HepG2 (cell line): ENCODE data around the gene SV2A. TPM values are rescaled to one million over a fixed set of nuclear protein-coding genes. Genes with fewer than 3 reads are reported as not detected.

Source experiments
- ATAC-seq: fragments of 200-7000 bp; cut with Tn5 transposase; 3 replicates; pipeline ENCODE4 v1.9.1; 2020; ENCODE audit warnings: mild to moderate bottlenecking, moderate library complexity
- BruUV-seq: library from RNA; stranded (reverse); fragments of 400-500 nt; replicated peaks from 2 replicates; lab custom pipeline; 2021; lab: Mats Ljungman, UMichigan
- CTCF ChIA-PET: fragments of 300-600 bp; formaldehyde crosslinking; extraction: SDS; loops from one replicate; lab custom pipeline; 2021; ENCODE audit warnings: low total read pairs, inconsistent platforms, low intra/inter-chr PET ratio; lab: Yijun Ruan, JAX
- POLR2A ChIA-PET: fragments of 350-600 bp; sonication (Branson Sonifier 250); formaldehyde crosslinking; loops from one replicate; lab custom pipeline; 2020; ENCODE audit warnings: antibody characterized with exemption, inconsistent platforms; lab: Yijun Ruan, JAX
- DNase-seq: peaks from one replicate; pipeline ENCODE4 v3.0.0-alpha.2; 2015; ENCODE audit warnings: low spot score
- FAIRE-seq: peaks from 3 replicates; lab custom pipeline; 2011; peaks lifted over from hg19 to GRCh38; lab: Jason Lieb, UNC
- H2AFZ ChIP-seq: one replicate; pipeline ENCODE4 v1.6.1; 2011; ENCODE audit warnings: low read length, inconsistent platforms
- H3K27ac ChIP-seq: fragments of 300-600 bp; 3 replicates; pipeline ENCODE4 v1.8.0; 2011; ENCODE audit warnings: mixed run types, mild to moderate bottlenecking, mixed read lengths, low read length, inconsistent platforms; ENCODE audit not compliant: insufficient read depth; ENCODE audit errors: extremely low read length
- H3K27me3 ChIP-seq, 2 experiments: fragments of 200-600 bp in 1 of 2; 2 replicates in 1 of 2; 3 replicates in 1 of 2; pipeline versions ENCODE4 v1.6.0 to v1.8.0; 2011; ENCODE audit warnings: low read length in 2 of 2, mild to moderate bottlenecking in 2 of 2, moderate library complexity in 2 of 2, inconsistent platforms in 1 of 2; ENCODE audit not compliant: insufficient read depth in 2 of 2, control insufficient read depth in 1 of 2
- H3K36me3 ChIP-seq, 2 experiments: fragments of 200-600 bp in 1 of 2; replicated peaks in 1 of 2; 2 replicates in 1 of 2; 3 replicates in 1 of 2; pipeline versions ENCODE4 v1.5.1 to v1.8.0; 2011; ENCODE audit warnings: low read length in 2 of 2, inconsistent platforms in 1 of 2; ENCODE audit not compliant: insufficient read depth in 2 of 2, control insufficient read depth in 1 of 2
- H3K4me1 ChIP-seq: 2 replicates; pipeline ENCODE4 v1.5.1; 2012; ENCODE audit warnings: low read length, inconsistent platforms; ENCODE audit not compliant: insufficient read depth
- H3K4me2 ChIP-seq: 2 replicates; pipeline ENCODE4 v1.6.0; 2011; ENCODE audit warnings: low read depth, low read length, inconsistent platforms
- H3K4me3 ChIP-seq, 3 experiments: fragments of 200-600 bp in 1 of 3; sonication (generic), shearing (Covaris generic) in 1 of 3; replicated peaks in 1 of 3; 2 replicates each; pipeline ENCODE4 v1.5.1; 2011 to 2016; ENCODE audit warnings: low read length in 3 of 3, inconsistent platforms in 2 of 3, low read depth in 2 of 3, mild to moderate bottlenecking in 2 of 3, control low read depth in 1 of 3, mixed read lengths in 1 of 3; ENCODE audit not compliant: insufficient read depth in 1 of 3
- H3K79me2 ChIP-seq: one replicate; pipeline ENCODE4 v1.6.1; 2011; ENCODE audit warnings: low read length, inconsistent platforms; ENCODE audit not compliant: insufficient read depth
- H3K9ac ChIP-seq: 2 replicates; pipeline ENCODE4 v1.6.0; 2011; ENCODE audit warnings: mild to moderate bottlenecking, low read depth, low read length, inconsistent platforms; ENCODE audit not compliant: insufficient read depth
- H3K9me3 ChIP-seq: 2 replicates; pipeline ENCODE4 v1.5.1; 2012; ENCODE audit warnings: mild to moderate bottlenecking, low read length
- H4K20me1 ChIP-seq: 2 replicates; pipeline ENCODE4 v1.6.0; 2011; ENCODE audit warnings: inconsistent platforms, mild to moderate bottlenecking, low read length, moderate library complexity; ENCODE audit not compliant: insufficient read depth
- CC2D1A ChIP-seq: sonication (generic); formaldehyde crosslinking; IDR thresholded peaks from 2 replicates; pipeline ENCODE4 v1.8.1; 2023; ENCODE audit warnings: mild to moderate bottlenecking, missing genetic modification reagents
- FOSL2 ChIP-seq: sonication (generic); formaldehyde crosslinking; IDR thresholded peaks from 2 replicates; pipeline ENCODE4 v1.4.0; 2020; ENCODE audit warnings: missing genetic modification reagents
- FOXP1 ChIP-seq, 2 experiments: fragments of 450-650 bp in 1 of 2; IDR thresholded peaks; 2 replicates each; pipeline ENCODE4 v1.6.1; 2017 to 2018; ENCODE audit warnings: antibody characterized with exemption in 1 of 2
- ZFP36L2 ChIP-seq: sonication (generic); formaldehyde crosslinking; IDR thresholded peaks from 2 replicates; pipeline ENCODE4 v1.4.0; 2020; ENCODE audit warnings: missing genetic modification reagents
- ZNF34 ChIP-seq: sonication (generic); formaldehyde crosslinking; IDR thresholded peaks from 2 replicates; pipeline ENCODE4 v1.4.0; 2020; ENCODE audit warnings: mild to moderate bottlenecking, missing genetic modification reagents, borderline replicate concordance
- WGBS: methylation state at CpG from one replicate; pipeline ENCODE4 v1.1.6; 2017; ENCODE audit warnings: low lambda C conversion rate; 5-methylcytosine and 5-hydroxymethylcytosine counted together
- in situ Hi-C: cut with HindIII; loops from 2 replicates; pipeline ENCODE4 v1.10.0; 2017; ENCODE audit warnings: low pct_unique_long_range_greater_than_20kb; ENCODE audit not compliant: extremely low pct_ligation_motif_present
- intact Hi-C: fragments of 100-400 bp; cut with micrococcal nuclease; formaldehyde crosslinking; loops from one replicate; pipeline ENCODE4 v1.10.0; 2022; ENCODE audit not compliant: unreplicated experiment
- polyA plus RNA-seq, 8 experiments: library from polyadenylated mRNA; depleted of rRNA in 3 of 8; stranded (reverse) in 7 of 8; unstranded in 1 of 8; fragments of >200 nt; fragmentation: Illumina TruSeq in 4 of 8; extraction: Trizol in 4 of 8; gene quantifications; 2 replicates each; pipeline versions ENCODE4 v1.2.1 to v1.2.3, GENCODE V29; 2011 to 2016; ENCODE audit warnings: low read depth in 4 of 8, missing spikeins in 1 of 8, mixed read lengths in 1 of 8; ENCODE audit not compliant: insufficient read depth in 1 of 8
- total RNA-seq, 5 experiments: library from RNA; depleted of rRNA; stranded (reverse); fragments of >200 nt; fragmentation: Illumina TruSeq; extraction: Trizol; gene quantifications; 2 replicates each; pipeline ENCODE4 v1.2.3, GENCODE V29; 2016; ENCODE audit warnings: low read depth in 1 of 5
- TF ChIP-seq, protein P1 (sequence below): sonication (generic); formaldehyde crosslinking; IDR thresholded peaks from 2 replicates; pipeline ENCODE4 v1.5.1; 2020; ENCODE audit warnings: mild to moderate bottlenecking, missing genetic modification reagents, moderate library complexity

Gene SV2A
- total and polyA plus RNA-seq, 2 of the 13 experiments (the other 11 are each of a cell fraction or from before 2014, with no cell fraction given): 0.84 to 1.9 TPM

DNA sequence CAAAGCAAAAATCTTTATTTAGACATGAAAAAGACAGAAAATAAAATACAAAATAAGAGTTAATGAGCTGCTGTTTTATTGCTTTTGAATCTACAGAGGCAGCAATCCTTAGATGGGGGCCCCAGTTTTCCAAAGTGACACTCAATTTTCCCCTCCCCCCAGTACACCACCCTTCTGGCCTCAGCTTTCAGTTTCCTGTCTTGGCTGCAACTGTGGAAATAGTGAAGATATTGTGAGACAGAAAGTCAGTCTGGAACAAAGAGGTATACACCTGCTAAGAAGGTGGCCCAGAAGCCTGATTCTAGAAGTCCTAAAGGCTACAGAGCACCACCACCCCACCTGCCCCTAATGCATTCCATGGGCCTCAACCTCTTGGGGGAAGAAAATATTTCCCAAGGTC is 20.1 kb upstream of the SV2A start (continued):
- TF ChIP-seq FOXP1 (IDR thresholded peaks at IDR 0.05) (no peak), FOXP1 (CRISPR knock-in tag; IDR thresholded peaks at IDR 0.05) (no peak), CC2D1A (CRISPR knock-in tag) (no peak)
- TF ChIP-seq, all 625 proteins: peak for 0

DNA sequence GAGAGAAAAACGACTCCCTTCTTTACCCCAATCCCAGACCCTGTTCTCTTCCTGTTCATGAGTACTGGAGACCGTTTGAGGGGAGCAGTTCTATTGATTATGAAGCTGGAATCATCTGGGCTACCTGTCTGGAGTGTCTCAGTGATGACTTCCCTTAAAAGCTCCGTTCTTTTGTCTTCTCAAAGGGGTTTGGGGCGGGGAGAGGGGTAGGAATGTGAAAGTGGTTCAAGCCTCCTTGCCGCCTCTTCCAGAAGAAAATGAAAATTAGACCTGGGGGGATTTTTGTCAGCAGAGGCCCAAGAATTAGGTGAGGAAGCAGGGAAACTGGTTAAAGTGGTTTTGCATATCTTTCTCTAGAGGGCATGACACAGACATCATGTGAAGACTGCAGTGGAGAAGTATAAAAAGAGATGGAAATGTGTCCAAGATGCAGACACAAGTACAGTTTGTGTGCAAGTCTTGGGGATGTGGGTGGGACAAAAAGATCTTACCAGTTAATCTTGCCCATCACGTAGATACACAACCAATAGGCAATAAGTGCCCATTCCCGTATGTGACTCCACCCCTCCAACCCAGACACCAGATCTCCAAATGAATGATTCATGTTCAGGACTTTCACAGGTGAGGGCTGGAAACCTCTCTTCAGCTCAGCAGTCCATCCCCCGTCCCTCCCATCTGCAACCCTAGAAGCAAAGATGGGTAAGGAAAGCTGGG is 19.5 kb upstream of the SV2A start:
- WGBS: 4% methylated on average over 8 of the region's 8 CpGs
- Histone ChIP-seq H3K4me1 (peaks cover 54% of the 10 kb centered on the region), H4K20me1 (no peaks in the 10 kb centered on the region), H2AFZ (no peak overlapping the region), H3K4me2 (peak overlapping the region; percentile 91), H3K4me3 (peak overlapping the region; percentile 37 to 59 (median 49); a peak in 3 of 6 replicates), H3K9me3 (no peaks in the 10 kb centered on the region), H3K79me2 (no peaks in the 10 kb centered on the region)
- BruUV-seq: no TSS peak
- in situ Hi-C loops: no loop called here
- TF ChIP-seq ZNF34 (CRISPR knock-in tag) (no peak), ZFP36L2 (CRISPR knock-in tag) (no peak), FOSL2 (CRISPR knock-in tag) (peak; percentile 29)
- TF ChIP-seq, protein P1, sequence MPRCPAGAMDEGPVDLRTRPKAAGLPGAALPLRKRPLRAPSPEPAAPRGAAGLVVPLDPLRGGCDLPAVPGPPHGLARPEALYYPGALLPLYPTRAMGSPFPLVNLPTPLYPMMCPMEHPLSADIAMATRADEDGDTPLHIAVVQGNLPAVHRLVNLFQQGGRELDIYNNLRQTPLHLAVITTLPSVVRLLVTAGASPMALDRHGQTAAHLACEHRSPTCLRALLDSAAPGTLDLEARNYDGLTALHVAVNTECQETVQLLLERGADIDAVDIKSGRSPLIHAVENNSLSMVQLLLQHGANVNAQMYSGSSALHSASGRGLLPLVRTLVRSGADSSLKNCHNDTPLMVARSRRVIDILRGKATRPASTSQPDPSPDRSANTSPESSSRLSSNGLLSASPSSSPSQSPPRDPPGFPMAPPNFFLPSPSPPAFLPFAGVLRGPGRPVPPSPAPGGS (CRISPR knock-in tag): no peak
- TF ChIP-seq, all 625 proteins: peak for 1
- no peaks in the 10 kb centered on the region for H3K27me3 ChIP-seq
- DNase-seq (peak; percentile 41), FAIRE-seq (no peak), ATAC-seq (0 out of 3 replicates have a peak, but pooled peaks have one; percentile 4)
- ChIA-PET CTCF (no interaction called here), POLR2A (interaction anchor here (0.7 to 6.0 kb wide), 3 partner anchors 9 to 50 kb away, joined by 3 to 74 read pairs (median 5); a partner anchor contains a TSS)
- no peaks in the 10 kb centered on the region for H3K36me3 ChIP-seq
- intact Hi-C loops: no loop called here
- H3K9ac ChIP-seq: no peak overlapping the region
- no peak overlapping the region for H3K27ac ChIP-seq
